HCT116 (cell line): ENCODE data around the gene ACTR1A. TPM values are rescaled to one million over a fixed set of nuclear protein-coding genes. Genes with fewer than 3 reads are reported as not detected.

Experiments used
- ATAC-seq: fragments of 200-7000 bp; cut with Tn5 transposase; 2 replicates; pipeline ENCODE4 v1.9.1; 2020; ENCODE audit warnings: mild to moderate bottlenecking, moderate library complexity
- BruUV-seq: library from RNA; stranded (reverse); fragments of 400-500 nt; replicated peaks from 2 replicates; lab custom pipeline; 2021; lab: Mats Ljungman, UMichigan
- CTCF ChIA-PET: fragments of 300-600 bp; sonication (Branson Sonifier 250); formaldehyde crosslinking; loops from one replicate; lab custom pipeline; 2021; ENCODE audit warnings: antibody characterized with exemption; lab: Charles Lee
- POLR2A ChIA-PET: fragments of 300-600, 350-600 bp; sonication (Branson Sonifier 250); formaldehyde crosslinking; loops from one replicate; lab custom pipeline; 2021; ENCODE audit warnings: antibody characterized with exemption; lab: Charles Lee
- RAD21 ChIA-PET, 2 experiments: fragments of 300-600 bp; sonication (Branson Sonifier 250); formaldehyde crosslinking; loops; one replicate each; lab custom pipeline; 2023; ENCODE audit warnings: low total read pairs in 2 of 2; ENCODE audit not compliant: uncharacterized antibody in 2 of 2, unreplicated experiment in 2 of 2, low non-redundant PET in 1 of 2; lab: Charles Lee
- DNase-seq: peaks from one replicate; pipeline ENCODE4 v3.0.0-alpha.2; 2010; ENCODE audit warnings: low read depth, low spot score
- H2AFZ ChIP-seq: fragments of 200-600 bp; shearing (Covaris generic), sonication (generic); 2 replicates; pipeline ENCODE4 v1.6.1; 2017; ENCODE audit warnings: low read depth, mixed run types, mixed read lengths, antibody characterized with exemption, low read length; ENCODE audit not compliant: poor library complexity, severe bottlenecking
- H3K27ac ChIP-seq: 2 replicates; pipeline ENCODE4 v1.5.1; 2012; ENCODE audit warnings: low read depth, low read length
- H3K27me3 ChIP-seq: fragments of 200-600 bp; sonication (generic); 2 replicates; pipeline ENCODE4 v1.6.1; 2016; ENCODE audit warnings: mixed run types, low read length, mixed read lengths; ENCODE audit not compliant: insufficient read depth
- H3K36me3 ChIP-seq, 2 experiments: fragments of 200-500 bp in 1 of 2; fragments of 200-600 bp in 1 of 2; sonication (Bioruptor generic) in 1 of 2; sonication (generic) in 1 of 2; 2 replicates each; pipeline versions ENCODE4 v1.5.1 to v1.6.1; 2014 to 2016; ENCODE audit warnings: low read length in 2 of 2, inconsistent platforms in 1 of 2, mixed read lengths in 1 of 2, mixed run types in 1 of 2; ENCODE audit not compliant: insufficient read depth in 2 of 2, control insufficient read depth in 1 of 2
- H3K4me1 ChIP-seq, 2 experiments: fragments of 200-600 bp in 1 of 2; sonication (generic) in 1 of 2; 2 replicates each; pipeline versions ENCODE4 v1.5.1 to v1.6.1; 2012 to 2017; ENCODE audit warnings: low read length in 2 of 2, inconsistent platforms in 1 of 2, mild to moderate bottlenecking in 1 of 2, mixed read lengths in 1 of 2, mixed run types in 1 of 2, moderate library complexity in 1 of 2; ENCODE audit not compliant: insufficient read depth in 2 of 2, control insufficient read depth in 1 of 2
- H3K4me2 ChIP-seq: fragments of 200-600 bp; sonication (generic); 2 replicates; pipeline ENCODE4 v1.6.1; 2017; ENCODE audit warnings: mixed run types, low read length, mixed read lengths
- H3K4me3 ChIP-seq, 2 experiments: fragments of 200-600 bp in 1 of 2; sonication (generic) in 1 of 2; replicated peaks in 1 of 2; 2 replicates each; pipeline ENCODE4 v1.5.1; 2011 to 2016; ENCODE audit warnings: low read length in 2 of 2, control low read depth in 1 of 2, low read depth in 1 of 2, mild to moderate bottlenecking in 1 of 2, mixed read lengths in 1 of 2, mixed run types in 1 of 2
- H3K79me2 ChIP-seq: fragments of 200-600 bp; sonication (generic); 2 replicates; pipeline ENCODE4 v1.6.1; 2017; ENCODE audit warnings: mild to moderate bottlenecking, mixed run types, low read length, moderate library complexity, mixed read lengths; ENCODE audit not compliant: insufficient read depth
- H3K9ac ChIP-seq: fragments of 200-600 bp; sonication (generic); 2 replicates; pipeline ENCODE4 v1.6.1; 2016; ENCODE audit warnings: low read length, mixed read lengths
- H3K9me2 ChIP-seq: fragments of 200-600 bp; sonication (generic), shearing (Covaris generic); 2 replicates; pipeline ENCODE4 v1.6.1; 2017; ENCODE audit warnings: mixed run types, mild to moderate bottlenecking, moderate library complexity; ENCODE audit not compliant: insufficient read depth
- H3K9me3 ChIP-seq, 2 experiments: fragments of 200-500 bp in 1 of 2; fragments of 200-600 bp in 1 of 2; sonication (Bioruptor generic) in 1 of 2; sonication (generic) in 1 of 2; 2 replicates each; pipeline ENCODE4 v1.6.1; 2014 to 2017; ENCODE audit warnings: low read length in 2 of 2, mixed read lengths in 2 of 2, inconsistent platforms in 1 of 2, low read depth in 1 of 2, mild to moderate bottlenecking in 1 of 2, mixed run types in 1 of 2, moderate library complexity in 1 of 2; ENCODE audit not compliant: control insufficient read depth in 1 of 2, insufficient read depth in 1 of 2
- H4K20me1 ChIP-seq: fragments of 200-600 bp; sonication (generic), shearing (Covaris generic); 2 replicates; pipeline ENCODE4 v1.6.1; 2017; ENCODE audit warnings: mixed run types, mild to moderate bottlenecking, moderate library complexity; ENCODE audit not compliant: insufficient read depth
- CBX3 ChIP-seq: IDR thresholded peaks from 2 replicates; pipeline ENCODE4 v1.6.1; 2012; ENCODE audit warnings: low read depth
- CEBPB ChIP-seq: IDR thresholded peaks from 2 replicates; pipeline ENCODE4 v1.6.1; 2012; ENCODE audit warnings: low read depth
- CTCF ChIP-seq, 3 experiments: fragments of 200-600 bp in 1 of 3; sonication (generic) in 1 of 3; IDR thresholded peaks in 2 of 3; conservative IDR thresholded peaks in 1 of 3; 2 replicates each; pipeline ENCODE4 v1.5.1; 2012 to 2017; ENCODE audit warnings: low read depth in 2 of 3, low read length in 2 of 3, antibody characterized with exemption in 1 of 3, borderline replicate concordance in 1 of 3, control low read depth in 1 of 3, mild to moderate bottlenecking in 1 of 3, mixed read lengths in 1 of 3, mixed run types in 1 of 3, moderate library complexity in 1 of 3; ENCODE audit not compliant: insufficient read depth in 1 of 3
- EZH2 ChIP-seq: fragments of 200-600 bp; sonication (generic); IDR thresholded peaks from 2 replicates; pipeline ENCODE4 v1.6.1; 2017; ENCODE audit warnings: antibody characterized with exemption, mixed run types
- EZH2phosphoT487 ChIP-seq: fragments of 200-600 bp; IDR thresholded peaks from 2 replicates; pipeline ENCODE4 v1.6.1; 2018; ENCODE audit warnings: antibody characterized with exemption, borderline replicate concordance
- POLR2A ChIP-seq: IDR thresholded peaks from 2 replicates; pipeline ENCODE4 v1.7.0; 2011; ENCODE audit warnings: borderline replicate concordance; ENCODE audit not compliant: insufficient read depth, insufficient read length; ENCODE audit errors: extremely low read depth
- SIN3A ChIP-seq: IDR thresholded peaks from 2 replicates; pipeline ENCODE4 v1.6.1; 2012; ENCODE audit warnings: low read depth
- SP1 ChIP-seq: IDR thresholded peaks from 2 replicates; pipeline ENCODE4 v1.6.1; 2012; ENCODE audit warnings: low read depth
- SRF ChIP-seq: IDR thresholded peaks from 2 replicates; pipeline ENCODE4 v1.6.1; 2012; ENCODE audit warnings: low read depth
- YY1 ChIP-seq: IDR thresholded peaks from 2 replicates; pipeline ENCODE4 v1.6.1; 2011; ENCODE audit warnings: low read length, low read depth, moderate library complexity, mild to moderate bottlenecking; ENCODE audit not compliant: insufficient replicate concordance; ENCODE audit errors: extremely low read depth
- intact Hi-C: fragments of 100-400 bp; cut with micrococcal nuclease; formaldehyde crosslinking; loops from 2 replicates; pipeline ENCODE4 v1.10.0; 2022
- total RNA-seq: library from RNA; stranded (reverse); gene quantifications from one replicate; pipeline ENCODE4 v1.2.1, GENCODE V29; 2021; ENCODE audit not compliant: unreplicated experiment
- TF ChIP-seq, protein P1 (sequence below): IDR thresholded peaks from 2 replicates; pipeline ENCODE4 v1.6.1; 2011; ENCODE audit warnings: mild to moderate bottlenecking, low read length, moderate library complexity; ENCODE audit not compliant: insufficient replicate concordance; ENCODE audit errors: extremely low read depth

ACTR1A gene
- total RNA-seq, 1 experiment from 2014 or later, result 94.2 TPM

DNA sequence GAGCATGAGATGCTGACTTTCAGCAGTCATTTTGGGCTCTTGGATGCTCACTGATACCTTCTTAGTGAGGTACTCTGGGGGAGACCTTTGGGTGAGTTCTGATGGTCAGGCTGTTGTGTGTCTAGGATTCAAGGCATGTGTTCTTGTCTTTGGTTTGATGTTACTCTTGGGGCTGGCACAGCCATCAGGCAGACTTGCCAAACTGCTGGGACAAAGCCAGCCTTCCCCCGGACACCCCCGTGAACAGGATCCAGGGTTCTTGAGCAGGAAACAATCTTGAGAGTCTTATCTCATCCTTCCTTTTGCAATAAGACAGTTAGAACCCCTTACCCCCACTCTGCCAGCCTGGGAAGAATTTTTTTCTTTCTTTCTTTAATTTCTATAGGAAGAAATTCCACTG lies 43.5 kb upstream of the ACTR1A start:
- Histone ChIP-seq H3K4me2 (no peak overlapping the region), H3K27me3 (no peaks in the 10 kb centered on the region), H4K20me1 (no peaks in the 10 kb centered on the region), H3K9ac (no peak overlapping the region), H3K4me3 (no peak overlapping the region), H3K9me2 (no peaks in the 10 kb centered on the region), H3K9me3 (no peaks in the 10 kb centered on the region), H3K79me2 (no peaks in the 10 kb centered on the region), H3K36me3 (no peaks in the 10 kb centered on the region), H3K4me1 (no peaks in the 10 kb centered on the region), H2AFZ (no peak overlapping the region), H3K27ac (no peak overlapping the region)
- ChIA-PET CTCF (interaction anchor here (1.4 kb wide), 1 partner anchor 38 kb away, joined by 3 read pairs; no protein-coding TSS in a partner anchor), POLR2A (no interaction called here), RAD21 (no interaction called here)
- no TSS peak for BruUV-seq
- TF ChIP-seq EZH2 (no peak), CTCF (IDR thresholded peaks at IDR 0.05 in 2 of 3, conservative IDR thresholded peaks at IDR 0.05 in 1 of 3; ENCODE audit: borderline replicate concordance in 1 of 3, insufficient read depth in 1 of 3, low read depth in 2 of 3, low read length in 2 of 3) (no peak), EZH2phosphoT487 (no peak), YY1 (no peak), SRF (no peak), CEBPB (no peak), SP1 (no peak), POLR2A (no peak), SIN3A (no peak), CBX3 (no peak)
- TF ChIP-seq, protein P1, sequence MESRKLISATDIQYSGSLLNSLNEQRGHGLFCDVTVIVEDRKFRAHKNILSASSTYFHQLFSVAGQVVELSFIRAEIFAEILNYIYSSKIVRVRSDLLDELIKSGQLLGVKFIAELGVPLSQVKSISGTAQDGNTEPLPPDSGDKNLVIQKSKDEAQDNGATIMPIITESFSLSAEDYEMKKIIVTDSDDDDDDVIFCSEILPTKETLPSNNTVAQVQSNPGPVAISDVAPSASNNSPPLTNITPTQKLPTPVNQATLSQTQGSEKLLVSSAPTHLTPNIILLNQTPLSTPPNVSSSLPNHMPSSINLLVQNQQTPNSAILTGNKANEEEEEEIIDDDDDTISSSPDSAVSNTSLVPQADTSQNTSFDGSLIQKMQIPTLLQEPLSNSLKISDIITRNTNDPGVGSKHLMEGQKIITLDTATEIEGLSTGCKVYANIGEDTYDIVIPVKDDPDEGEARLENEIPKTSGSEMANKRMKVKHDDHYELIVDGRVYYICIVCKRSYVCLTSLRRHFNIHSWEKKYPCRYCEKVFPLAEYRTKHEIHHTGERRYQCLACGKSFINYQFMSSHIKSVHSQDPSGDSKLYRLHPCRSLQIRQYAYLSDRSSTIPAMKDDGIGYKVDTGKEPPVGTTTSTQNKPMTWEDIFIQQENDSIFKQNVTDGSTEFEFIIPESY, result no peak
- intact Hi-C loops, result no loop called here
- ATAC-seq, result no peak
- no peak for DNase-seq
